ENCODE measurements around the gene CYSRT1.

Gene CYSRT1

DNA sequence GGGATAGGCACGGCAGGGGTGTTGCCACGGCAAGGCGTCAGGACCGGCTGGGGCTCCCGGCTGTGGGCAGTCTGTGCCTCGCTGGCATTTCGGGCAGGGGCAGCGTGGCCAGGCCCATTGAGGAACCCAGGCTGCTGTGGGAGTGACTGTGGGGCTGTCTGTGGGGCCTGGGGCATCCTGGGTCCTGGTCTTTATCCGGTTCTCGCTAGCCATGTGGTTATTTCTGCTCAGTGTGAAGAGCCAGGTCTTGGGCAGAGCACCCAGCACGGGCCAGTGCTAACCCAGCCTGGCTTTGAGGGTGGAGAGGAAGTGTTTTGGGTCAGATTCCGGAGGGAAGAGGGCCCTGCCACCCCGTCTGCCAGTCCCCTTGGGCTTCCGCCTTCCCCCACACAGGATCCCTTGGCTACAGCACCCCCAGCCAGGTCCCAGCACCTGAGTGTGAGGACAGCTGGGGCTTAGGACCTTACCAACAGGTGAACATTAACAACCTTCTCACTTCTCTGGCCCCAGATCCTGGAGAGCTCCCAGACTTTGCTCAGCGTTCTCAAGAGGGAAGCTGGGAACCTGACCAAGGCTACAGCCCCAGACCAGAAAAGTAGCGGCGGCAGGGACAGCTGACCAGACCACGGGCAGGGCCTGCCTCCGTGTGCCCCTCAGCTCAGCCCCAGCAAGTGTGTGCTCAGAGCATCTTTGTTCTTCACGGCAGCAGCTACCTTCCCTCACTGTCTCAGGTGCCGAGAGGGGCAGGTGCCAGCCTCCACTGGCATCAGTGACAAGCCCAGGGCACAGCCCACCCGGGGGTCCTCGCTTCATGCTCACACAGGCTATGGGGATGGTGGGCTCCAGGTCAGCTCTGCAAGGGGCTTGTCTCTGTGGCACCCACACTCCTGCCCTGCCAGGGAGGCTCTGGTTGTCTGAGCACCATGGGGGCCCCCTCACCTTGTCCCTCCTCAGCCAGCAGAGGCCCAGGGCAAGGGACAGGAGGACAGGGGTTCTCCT lies 35.4 kb upstream of the CYSRT1 start:
- DNase-seq (ENCODE audit: low read depth in 1 of 2, low spot score in 1 of 2) = no peak

DNA sequence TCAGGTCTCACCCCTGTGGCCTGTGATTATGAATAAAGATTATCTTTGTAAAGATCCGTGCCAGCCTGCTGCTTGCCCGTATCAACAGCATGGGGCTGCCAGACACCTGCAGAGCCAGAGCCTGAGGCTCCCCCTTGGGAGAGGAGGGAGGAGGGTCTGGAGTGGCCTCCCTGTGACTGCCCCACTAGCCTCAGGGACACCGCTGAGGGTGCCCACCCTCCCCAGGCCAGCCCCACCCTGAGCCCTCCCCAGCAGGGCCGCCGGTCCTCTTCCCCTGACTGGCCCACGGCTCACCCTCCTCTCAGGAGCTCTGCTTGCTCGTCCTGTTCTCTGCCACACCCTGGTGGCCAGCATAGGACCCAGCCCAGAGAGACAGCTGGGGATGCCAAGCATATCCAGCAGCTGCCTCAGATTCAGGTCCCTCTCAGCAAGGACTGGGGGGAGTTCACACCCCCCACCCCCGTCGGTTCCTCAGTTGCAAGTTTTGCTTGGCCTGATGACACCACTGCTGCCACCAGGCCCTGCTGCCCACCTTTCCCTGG lies 34.6 kb upstream of the CYSRT1 start:
- DNase-seq (ENCODE audit: low read depth in 1 of 2, low spot score in 1 of 2) = no peak

DNA sequence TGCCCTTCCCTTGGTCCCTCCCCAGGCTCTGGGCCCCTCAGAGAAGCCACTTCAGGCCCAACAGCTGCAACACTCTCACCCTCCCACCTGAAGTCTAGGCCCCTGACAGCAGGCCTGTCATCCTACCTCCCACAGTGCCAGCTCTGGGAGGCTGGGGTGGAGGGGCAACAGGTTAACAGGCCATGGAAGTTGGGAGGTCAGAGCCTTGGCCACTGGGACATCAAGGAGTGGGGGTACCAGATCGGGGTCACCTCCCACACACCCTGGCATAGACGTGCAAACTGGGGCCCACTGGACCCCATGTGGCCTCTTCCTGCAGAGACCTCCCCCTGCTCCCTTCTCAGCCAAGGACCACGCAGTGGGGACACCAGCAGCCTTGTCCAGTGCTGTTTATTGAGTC lies 33.7 kb upstream of the CYSRT1 start:
- no peak for DNase-seq (ENCODE audit: low read depth in 1 of 2, low spot score in 1 of 2)

DNA sequence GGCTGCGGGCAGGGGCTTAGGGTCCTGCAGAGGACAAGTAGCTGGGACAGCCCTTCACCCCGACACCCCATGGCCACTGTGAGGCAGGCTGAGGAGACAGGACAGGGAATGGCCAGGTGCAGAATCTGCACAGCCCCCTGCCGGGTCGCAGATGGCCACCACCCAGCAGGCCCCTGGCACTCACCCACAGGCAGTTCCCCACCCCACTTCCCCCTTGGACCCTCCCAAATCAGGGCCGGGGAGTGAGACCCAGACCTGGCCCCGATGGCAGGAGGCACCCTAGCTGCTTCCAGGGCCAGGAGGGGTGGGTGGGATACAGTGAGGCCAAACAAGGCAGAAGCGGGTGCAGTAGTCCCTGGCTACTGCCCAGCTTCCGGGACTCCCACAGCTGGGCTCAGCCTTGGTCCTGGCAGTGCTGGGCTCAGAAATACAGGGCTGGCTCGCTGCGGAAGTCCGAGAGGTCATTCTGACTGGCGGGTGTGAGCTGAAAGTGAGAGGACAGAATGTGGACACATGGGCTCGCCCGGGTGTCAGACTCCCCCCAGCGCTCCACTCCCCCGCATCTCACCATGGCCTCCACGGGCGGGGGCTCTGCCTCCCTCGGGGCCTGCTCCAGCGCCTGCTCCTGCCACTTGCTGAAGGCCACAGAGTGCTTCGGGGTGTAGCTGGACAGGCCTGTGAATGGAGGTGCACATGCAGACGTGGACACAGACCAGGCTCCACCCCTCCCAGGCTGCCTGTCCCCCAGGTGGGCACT lies 33.1 kb upstream of the CYSRT1 start:
- DNase-seq (ENCODE audit: low read depth in 1 of 2, low spot score in 1 of 2) = no peak

DNA sequence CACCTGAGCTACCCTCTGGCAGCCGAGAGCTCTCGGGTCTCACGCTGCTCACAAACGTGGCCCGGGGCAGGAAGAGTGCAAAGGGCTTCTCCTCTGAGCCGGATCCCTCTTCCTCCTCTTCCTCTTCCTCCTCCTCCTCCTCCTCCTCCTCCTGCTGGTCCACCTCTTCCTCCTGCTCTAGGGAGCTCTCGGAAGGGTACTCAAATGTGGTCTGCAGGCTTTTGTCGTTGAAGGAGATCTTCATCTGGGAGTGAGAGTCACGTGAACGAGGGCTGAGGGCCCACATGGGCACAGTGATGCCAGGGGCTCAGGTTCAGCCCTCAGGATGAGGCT lies 32.6 kb upstream of the CYSRT1 start:
- DNase-seq (ENCODE audit: low read depth in 1 of 2, low spot score in 1 of 2) = no peak

DNA sequence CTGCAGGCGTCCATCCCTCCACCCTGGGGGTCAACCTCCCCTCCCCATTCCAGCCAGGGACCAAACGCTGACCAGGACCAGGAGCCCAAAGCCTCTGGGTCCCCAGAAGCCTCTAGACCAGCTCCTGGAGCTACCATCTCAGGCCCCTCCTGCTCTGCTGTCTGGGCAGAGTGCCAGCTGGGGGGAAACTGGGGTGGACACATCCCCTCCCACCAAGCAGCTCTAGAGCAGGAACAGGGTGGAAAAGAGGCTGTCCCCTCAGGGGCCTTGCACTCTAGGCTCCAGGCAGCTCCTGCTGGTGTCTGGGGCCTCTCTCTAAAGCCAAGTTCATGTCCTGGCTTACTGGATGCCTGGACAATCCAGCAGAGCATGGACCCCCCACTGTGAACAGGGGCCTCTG lies 32.1 kb upstream of the CYSRT1 start:
- no peak for DNase-seq (ENCODE audit: low read depth in 1 of 2, low spot score in 1 of 2)

DNA sequence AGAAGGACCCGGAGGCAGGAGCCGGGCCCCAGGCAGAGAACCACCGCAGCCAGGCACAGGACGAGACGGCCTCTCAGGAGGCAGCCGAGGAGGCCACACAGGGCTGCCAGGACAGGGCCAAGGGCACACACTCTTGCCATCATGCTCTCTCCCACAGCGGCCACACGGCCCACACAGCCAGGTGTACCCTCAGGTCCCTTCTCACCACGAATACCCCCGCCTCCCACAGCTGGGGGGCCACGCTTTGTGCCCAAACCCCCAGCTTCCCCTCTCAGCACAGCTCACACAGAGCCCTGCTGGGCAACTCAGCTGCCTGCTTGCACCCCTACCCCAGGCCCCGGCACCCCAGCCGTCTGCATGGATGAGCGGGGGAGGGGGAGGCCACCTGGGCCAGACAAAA lies 31.2 kb upstream of the CYSRT1 start:
- DNase-seq (ENCODE audit: low read depth in 1 of 2, low spot score in 1 of 2) = no peak

DNA sequence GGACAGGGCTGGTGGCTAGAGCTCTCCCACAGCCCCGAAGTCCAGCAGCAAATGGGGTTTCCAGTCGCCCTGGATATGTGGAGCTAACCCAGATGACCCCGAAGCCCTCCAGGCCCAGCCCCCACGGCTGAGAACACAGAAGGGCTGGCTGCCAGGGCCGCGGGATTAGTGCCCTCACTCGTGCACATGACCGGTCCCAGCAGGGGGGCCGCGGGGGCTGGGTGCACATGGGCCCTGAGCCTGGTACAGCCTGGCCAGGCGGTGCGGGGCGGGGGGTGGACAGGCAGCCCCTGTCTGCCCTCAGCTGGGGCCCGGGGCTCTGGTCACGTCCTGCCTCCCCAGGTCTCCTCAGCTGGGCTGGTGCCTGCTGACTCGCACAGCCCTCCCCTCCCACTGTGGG lies 30.6 kb upstream of the CYSRT1 start:
- DNase-seq (ENCODE audit: low read depth in 1 of 2, low spot score in 1 of 2) = no peak

DNA sequence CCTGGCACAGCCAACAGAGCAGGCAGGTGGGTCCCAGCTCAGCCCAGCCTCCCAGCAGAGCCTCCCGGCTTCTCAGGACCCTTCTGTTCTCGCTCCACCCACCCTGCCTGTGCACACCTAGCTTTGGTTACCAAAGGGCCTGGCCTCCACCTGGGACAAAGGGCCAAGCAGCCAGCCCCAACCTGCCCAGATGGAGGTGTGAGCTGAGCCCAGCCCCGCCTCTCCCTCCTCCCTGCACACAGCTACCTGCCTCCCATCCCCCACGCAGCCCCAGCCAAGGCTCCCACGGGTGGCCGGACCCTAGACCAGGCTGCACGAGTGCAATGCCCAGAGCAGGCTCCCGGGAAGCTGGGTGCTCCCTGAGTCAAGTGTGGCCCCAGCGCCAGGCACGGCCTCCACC lies 30.1 kb upstream of the CYSRT1 start:
- DNase-seq (ENCODE audit: low read depth in 1 of 2, low spot score in 1 of 2) = no peak

DNA sequence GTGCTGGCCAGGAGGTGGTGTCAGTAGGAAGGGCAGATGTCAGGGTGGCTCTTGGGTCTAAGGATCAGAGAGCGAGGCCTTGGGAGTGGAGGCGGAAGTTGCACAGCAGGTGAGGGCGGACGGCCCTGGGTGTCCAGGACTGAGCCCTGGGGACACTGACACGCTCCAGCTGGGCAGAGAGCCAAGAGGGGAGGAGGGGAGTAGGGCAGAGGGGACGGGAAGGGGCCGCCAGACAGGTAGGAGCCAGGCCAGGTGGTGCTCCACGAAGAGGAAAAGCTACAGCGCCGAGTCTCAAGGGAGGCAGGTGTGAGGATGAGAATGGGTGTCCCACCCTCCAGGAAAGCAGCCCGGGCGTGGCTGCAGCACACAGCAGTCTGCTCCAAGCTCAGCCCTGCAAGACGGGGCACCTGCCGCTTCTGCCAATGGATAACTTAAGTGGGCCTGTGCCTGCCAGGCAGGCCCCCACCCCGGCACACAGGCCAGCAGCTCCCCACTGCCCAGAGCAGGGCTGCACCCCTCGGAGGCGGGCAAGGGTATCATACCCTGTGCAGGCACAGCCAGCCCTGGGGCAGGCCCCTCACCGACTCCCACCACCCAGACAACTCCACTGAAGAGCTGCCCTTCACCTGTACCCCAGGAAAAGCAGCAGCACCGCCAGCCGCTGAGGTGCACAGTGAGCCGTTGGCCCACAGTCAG lies 29.3 kb upstream of the CYSRT1 start:
- DNase-seq (ENCODE audit: low read depth in 1 of 2, low spot score in 1 of 2) = no peak

DNA sequence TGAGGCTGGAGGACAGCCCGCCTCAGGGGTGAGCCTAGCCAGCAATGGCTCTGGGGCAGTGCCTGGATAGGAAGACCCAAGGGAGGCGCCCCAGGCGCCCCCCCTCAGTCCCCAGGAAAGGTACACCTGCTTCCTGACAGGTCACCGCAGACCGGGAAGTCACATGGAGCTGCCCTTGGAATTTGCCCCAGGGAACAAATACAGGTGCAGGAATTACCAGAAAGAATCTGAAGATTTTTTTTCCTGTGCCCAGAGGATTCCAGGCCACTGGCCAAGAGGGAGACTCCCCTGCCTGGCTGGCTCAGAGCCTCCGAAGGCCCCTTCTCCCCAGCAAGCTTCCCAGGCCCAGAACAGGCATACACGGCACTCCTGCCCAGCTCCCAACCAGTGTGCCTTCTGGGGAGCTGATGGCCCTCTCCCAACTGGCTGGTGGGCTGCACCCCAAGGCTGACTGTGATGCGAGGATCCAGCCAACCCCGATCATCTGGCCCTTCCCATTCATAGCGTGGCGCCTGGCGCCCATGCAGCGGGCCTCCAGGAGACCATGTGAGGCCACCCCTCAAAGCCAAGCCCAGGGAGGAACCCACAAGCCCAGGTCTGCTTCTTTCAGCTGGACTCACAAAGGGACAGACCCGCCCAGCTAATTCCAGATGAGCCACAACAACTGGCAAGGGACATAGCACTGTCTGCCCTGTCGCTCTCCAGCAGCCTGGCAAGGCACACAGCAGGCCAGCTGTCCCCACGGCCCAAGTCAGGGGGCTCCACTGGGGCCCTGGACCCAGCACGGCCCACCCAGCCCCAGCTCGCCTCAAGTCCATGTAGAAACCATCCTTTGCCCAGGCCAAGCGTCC lies 26.7 kb upstream of the CYSRT1 start:
- no peak for DNase-seq (ENCODE audit: low read depth in 1 of 2, low spot score in 1 of 2)

DNA sequence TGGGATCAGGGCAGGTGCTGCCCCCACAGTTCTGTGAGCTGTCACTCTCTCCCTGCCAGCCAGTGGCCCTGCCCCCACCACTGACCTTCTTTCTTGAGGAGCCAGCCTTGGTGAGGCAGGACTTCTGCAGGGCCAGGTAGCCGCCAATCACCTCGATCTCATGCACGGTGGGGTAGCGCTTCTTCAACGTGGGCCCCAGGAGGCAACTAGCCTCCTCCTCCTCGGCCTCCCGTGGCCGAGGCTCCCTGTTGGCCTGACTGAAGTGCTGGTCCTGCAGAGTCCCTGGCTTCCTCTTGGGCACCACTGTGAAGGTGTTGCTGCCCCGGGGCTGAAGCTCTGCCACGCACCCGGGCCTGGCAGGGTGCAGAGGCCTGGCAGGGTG lies 26.1 kb upstream of the CYSRT1 start:
- DNase-seq (ENCODE audit: low read depth in 1 of 2, low spot score in 1 of 2) = no peak

DNA sequence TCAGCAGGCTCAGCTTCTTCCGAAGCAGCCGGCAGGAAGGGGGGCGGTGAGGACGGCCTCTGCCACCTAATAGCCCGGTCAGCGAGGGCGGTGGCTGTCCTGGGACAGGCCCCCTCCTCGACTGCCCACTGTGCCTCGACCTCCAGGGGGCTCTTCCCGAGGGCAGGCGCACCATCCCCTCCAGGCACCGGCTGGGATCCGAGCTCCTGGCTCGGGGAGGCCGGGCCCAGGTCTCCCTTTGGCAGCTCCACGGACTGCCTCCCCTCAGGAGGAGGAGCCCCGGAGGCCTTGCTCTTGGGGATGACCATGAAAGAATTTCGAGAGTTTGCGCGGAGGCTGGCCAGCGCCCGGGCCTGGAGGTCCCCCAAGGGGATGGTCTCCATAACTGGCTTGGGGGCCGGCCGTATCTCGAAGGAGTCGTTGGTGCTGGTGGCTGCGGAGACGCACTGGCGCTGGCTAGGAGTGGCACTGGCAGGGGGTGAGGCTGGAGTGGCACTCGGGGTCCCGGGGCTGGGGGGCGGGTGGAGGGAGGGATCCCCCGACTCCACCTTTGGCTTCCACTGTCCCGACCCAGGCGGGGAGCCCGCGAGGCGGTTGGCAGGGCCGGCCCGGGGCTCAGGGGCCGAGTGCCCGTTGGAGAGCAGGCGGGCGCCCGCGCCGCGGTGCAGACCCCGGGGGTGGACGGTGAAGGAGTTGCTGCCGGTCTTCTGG lies 25.4 kb upstream of the CYSRT1 start:
- no peak for DNase-seq (ENCODE audit: low read depth in 1 of 2, low spot score in 1 of 2)

DNA sequence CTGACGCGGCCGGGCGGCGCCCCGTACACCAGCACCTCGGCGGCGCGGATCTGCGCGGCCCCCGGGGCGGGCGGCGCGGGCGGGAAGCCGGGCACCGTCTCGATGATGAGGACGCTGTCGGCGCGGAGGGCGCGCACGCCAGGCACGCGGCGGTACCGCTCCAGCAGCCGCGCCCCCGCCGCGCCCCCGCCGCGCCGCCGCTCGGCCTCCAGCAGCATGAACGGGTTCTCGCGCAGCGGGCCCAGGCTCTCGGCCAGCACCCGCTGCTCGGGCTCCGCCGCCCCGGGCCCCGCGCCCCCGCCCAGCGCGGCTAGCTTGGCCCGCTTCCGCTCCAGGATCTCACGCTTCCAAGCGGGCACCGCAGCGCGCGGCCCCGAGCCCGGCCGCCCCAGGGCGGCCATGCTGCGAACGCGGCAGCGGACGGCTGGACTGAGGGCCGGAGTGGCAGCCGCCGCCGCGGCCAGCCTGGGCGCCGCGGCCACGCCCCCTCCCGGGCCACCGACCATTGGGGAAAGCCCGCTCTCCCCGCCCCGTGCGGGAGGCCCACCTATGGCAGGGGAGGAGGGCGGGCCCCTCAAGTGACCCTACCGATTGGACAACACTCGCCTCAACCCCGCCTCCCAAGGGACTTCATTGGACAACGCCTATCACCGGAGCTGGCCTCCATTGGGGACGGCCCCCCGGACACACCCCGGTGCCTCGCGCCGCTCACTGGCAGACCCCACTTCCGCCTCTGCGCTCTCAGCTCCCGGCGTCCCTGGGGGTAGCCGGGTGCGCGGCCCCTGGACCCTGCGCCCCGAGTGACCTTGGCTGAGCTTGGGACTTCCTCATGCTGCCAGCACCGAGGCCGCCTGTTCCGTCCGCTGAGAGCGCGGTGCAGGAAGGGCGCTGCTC lies 24.4 kb upstream of the CYSRT1 start, which contains the start of gene TPRN:
Gene TPRN, minus strand, starts transcription at position 431 of the 894 bp plus-strand sequence. Its CDS starts 30 bp downstream, at position 401.
- DNase-seq (ENCODE audit: low read depth in 1 of 2, low spot score in 1 of 2) = peak; percentile 88 to 99

DNA sequence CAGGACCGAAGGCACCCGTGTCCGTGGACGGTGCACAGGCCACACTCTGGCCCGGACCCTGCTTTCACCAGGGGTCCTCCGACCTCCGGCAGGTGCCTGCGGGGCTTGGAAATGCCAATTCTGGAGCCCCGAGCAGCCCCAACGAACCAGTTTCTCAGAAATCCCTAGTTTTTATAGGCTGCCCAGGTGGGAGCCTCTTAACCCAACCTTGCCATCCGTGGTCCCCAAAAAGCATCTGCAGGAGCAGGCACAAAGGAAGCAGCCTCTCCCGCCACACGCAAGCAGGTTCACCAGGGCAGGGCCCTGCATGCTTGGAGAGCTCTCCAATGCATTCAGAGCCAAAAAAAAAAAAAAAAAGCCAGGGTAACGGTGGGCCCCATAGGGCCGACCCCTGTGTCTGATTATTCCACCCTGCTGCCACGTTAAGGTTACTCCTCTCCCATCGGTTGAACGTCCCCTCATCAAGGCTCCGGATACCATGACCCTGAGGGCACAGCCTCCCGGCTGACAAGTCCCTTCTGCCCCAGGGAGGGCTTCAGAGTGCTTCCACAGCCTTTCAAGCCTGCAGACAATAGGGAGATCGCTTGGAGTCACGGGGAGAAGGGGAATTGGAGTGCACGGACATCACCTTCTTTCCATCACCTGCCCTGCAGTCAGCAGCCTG lies 23.6 kb upstream of the CYSRT1 start:
- DNase-seq (ENCODE audit: low read depth in 1 of 2, low spot score in 1 of 2) = no peak

DNA sequence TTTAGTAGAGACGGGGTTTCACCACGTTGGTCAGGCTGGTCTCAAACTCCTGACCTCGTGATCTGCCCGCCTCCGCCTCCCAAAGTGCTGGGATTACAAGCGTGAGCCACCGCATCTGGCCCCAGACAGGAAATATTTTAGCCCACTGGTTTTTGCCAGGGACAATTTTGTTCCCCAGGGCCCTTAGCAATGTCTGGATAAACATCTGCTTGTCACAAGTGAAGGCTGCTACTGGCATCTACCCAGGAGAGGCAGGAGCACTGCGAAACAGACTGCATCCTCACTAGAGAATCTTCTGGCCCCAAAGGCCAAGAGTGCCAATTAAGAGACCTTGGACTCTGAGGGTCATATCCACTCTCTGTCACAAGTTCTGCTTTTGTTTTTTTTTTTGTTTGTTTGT lies 22.0 kb upstream of the CYSRT1 start:
- DNase-seq (ENCODE audit: low read depth in 1 of 2, low spot score in 1 of 2) = no peak

DNA sequence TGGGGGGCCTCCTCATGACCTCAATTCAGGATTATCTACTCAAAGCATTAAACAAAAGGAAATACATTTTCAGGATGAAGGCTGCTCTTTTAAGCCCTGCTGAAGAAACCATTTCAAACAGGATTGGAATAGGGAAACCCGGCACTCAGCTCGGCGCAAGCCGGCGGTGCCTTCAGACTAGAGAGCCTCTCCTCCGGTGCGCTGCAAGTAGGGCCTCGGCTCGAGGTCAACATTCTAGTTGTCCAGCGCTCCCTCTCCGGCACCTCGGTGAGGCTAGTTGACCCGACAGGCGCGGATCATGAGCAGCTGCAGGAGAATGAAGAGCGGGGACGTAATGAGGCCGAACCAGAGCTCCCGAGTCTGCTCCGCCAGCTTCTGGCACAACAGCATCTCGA lies 20.2 kb upstream of the CYSRT1 start:
- DNase-seq (ENCODE audit: low read depth in 1 of 2, low spot score in 1 of 2) = no peak
